CD14-positive monocyte (primary cell): ENCODE results near the gene ATXN3L. TPM values are rescaled to one million over a fixed set of nuclear protein-coding genes. Genes with fewer than 3 reads are reported as not detected.

Experiments
- DNase-seq, 3 donors: peaks; one replicate each; pipeline ENCODE4 v3.0.0-alpha.2; 2011 to 2022
- H2AFZ ChIP-seq: 2 replicates; pipeline ENCODE4 v1.6.0; 2012; ENCODE audit warnings: mild to moderate bottlenecking, low read depth, low read length, inconsistent platforms; ENCODE audit not compliant: insufficient read depth, poor library complexity, severe bottlenecking
- H3K27ac ChIP-seq, 2 donors: 1 replicate in 1 of 2; 2 replicates in 1 of 2; pipeline ENCODE4 v1.5.1; 2012 to 2013; ENCODE audit warnings: low read length in 2 of 2, control low read depth in 1 of 2, inconsistent platforms in 1 of 2, low read depth in 1 of 2, mild to moderate bottlenecking in 1 of 2
- H3K27me3 ChIP-seq, 2 donors: one replicate each; pipeline versions ENCODE4 v1.6.0 to v1.6.1; 2011 to 2013; ENCODE audit warnings: low read length in 2 of 2; ENCODE audit not compliant: control insufficient read depth in 2 of 2, insufficient read depth in 2 of 2
- H3K36me3 ChIP-seq, 2 donors: replicated peaks in 1 of 2; 1 replicate in 1 of 2; 2 replicates in 1 of 2; pipeline versions ENCODE4 v1.5.1 to v1.6.1; 2012 to 2013; ENCODE audit warnings: low read length in 2 of 2, control low read depth in 1 of 2, inconsistent platforms in 1 of 2, mild to moderate bottlenecking in 1 of 2; ENCODE audit not compliant: insufficient read depth in 2 of 2, control insufficient read depth in 1 of 2
- H3K4me1 ChIP-seq, 2 donors: 1 replicate in 1 of 2; 2 replicates in 1 of 2; pipeline versions ENCODE4 v1.5.1 to v1.6.1; 2012 to 2013; ENCODE audit warnings: low read length in 2 of 2, control low read depth in 1 of 2, inconsistent platforms in 1 of 2, mild to moderate bottlenecking in 1 of 2, moderate library complexity in 1 of 2; ENCODE audit not compliant: insufficient read depth in 2 of 2, control insufficient read depth in 1 of 2
- H3K4me2 ChIP-seq: replicated peaks from 2 replicates; pipeline ENCODE3; 2012; ENCODE audit warnings: low read length, moderate library complexity, mild to moderate bottlenecking; ENCODE audit not compliant: poor library complexity, severe bottlenecking; ENCODE audit errors: extremely low read depth
- H3K4me3 ChIP-seq, 3 experiments: fragments of 200-600 bp in 1 of 3; sonication (generic) in 1 of 3; replicated peaks in 1 of 3; 1 replicate in 2 of 3; 2 replicates in 1 of 3; pipeline ENCODE4 v1.5.1; 2011 to 2013; ENCODE audit warnings: low read length in 3 of 3, mild to moderate bottlenecking in 3 of 3, control low read depth in 2 of 3, low read depth in 2 of 3, inconsistent platforms in 1 of 3, moderate library complexity in 1 of 3
- H3K79me2 ChIP-seq: 2 replicates; pipeline ENCODE4 v1.6.0; 2012; ENCODE audit warnings: mild to moderate bottlenecking, control low read depth, inconsistent platforms, low read length, moderate library complexity; ENCODE audit not compliant: insufficient read depth
- H3K9ac ChIP-seq: 2 replicates; pipeline ENCODE4 v1.6.0; 2017; ENCODE audit warnings: low read length, mild to moderate bottlenecking; ENCODE audit not compliant: insufficient read depth, poor library complexity, severe bottlenecking
- H3K9me3 ChIP-seq, 2 donors: replicated peaks in 1 of 2; 1 replicate in 1 of 2; 2 replicates in 1 of 2; pipeline versions ENCODE4 v1.5.1 to v1.6.1; 2012 to 2013; ENCODE audit warnings: low read length in 2 of 2, control low read depth in 1 of 2; ENCODE audit not compliant: control insufficient read depth in 1 of 2, insufficient read depth in 1 of 2
- H4K20me1 ChIP-seq: 2 replicates; pipeline ENCODE4 v1.6.0; 2012; ENCODE audit warnings: mild to moderate bottlenecking, low read length, control low read depth, moderate library complexity; ENCODE audit not compliant: insufficient read depth
- H3K27ac Mint-ChIP-seq, 7 donors: one replicate each; pipeline ENCODE4 v1.8.0; 2020; ENCODE audit warnings: mild to moderate bottlenecking in 7 of 7, mixed read lengths in 7 of 7, moderate library complexity in 6 of 7, inconsistent platforms in 2 of 7
- H3K27me3 Mint-ChIP-seq, 3 donors: one replicate each; pipeline ENCODE4 v1.8.0; 2021 to 2022; ENCODE audit warnings: low read depth in 3 of 3, mild to moderate bottlenecking in 3 of 3, mixed read lengths in 3 of 3, moderate library complexity in 3 of 3, inconsistent platforms in 1 of 3
- H3K36me3 Mint-ChIP-seq, 2 donors: one replicate each; pipeline ENCODE4 v1.8.0; 2020; ENCODE audit warnings: mixed read lengths in 2 of 2, inconsistent platforms in 1 of 2, mild to moderate bottlenecking in 1 of 2
- H3K4me1 Mint-ChIP-seq: one replicate; pipeline ENCODE4 v1.8.0; 2020; ENCODE audit warnings: mild to moderate bottlenecking, mixed read lengths
- H3K4me3 Mint-ChIP-seq, 2 donors: one replicate each; pipeline ENCODE4 v1.8.0; 2020; ENCODE audit warnings: mild to moderate bottlenecking in 2 of 2, mixed read lengths in 2 of 2, moderate library complexity in 1 of 2
- H3K9me3 Mint-ChIP-seq, 7 donors: one replicate each; pipeline ENCODE4 v1.8.0; 2020 to 2022; ENCODE audit warnings: mixed read lengths in 7 of 7, mild to moderate bottlenecking in 6 of 7, moderate library complexity in 6 of 7, inconsistent platforms in 2 of 7
- CTCF ChIP-seq: fragments of 200-600 bp; IDR thresholded peaks from one replicate; pipeline ENCODE4 v1.8.0; 2022; ENCODE audit warnings: antibody characterized with exemption, mild to moderate bottlenecking
- WGBS: methylation state at CpG from one replicate; pipeline ENCODE4 v1.1.5; 2013; ENCODE audit warnings: missing lambda C conversion rate; ENCODE audit not compliant: insufficient coverage; 5-methylcytosine and 5-hydroxymethylcytosine counted together
- intact Hi-C, 2 donors: fragments of 100-400 bp; cut with micrococcal nuclease; formaldehyde crosslinking; loops; one replicate each; pipeline versions ENCODE4 v1.15.0 to v1.15.1; 2023
- polyA plus RNA-seq, 3 donors: library from polyadenylated mRNA; depleted of rRNA in 1 of 3; unstranded in 2 of 3; stranded (reverse) in 1 of 3; fragments of 300-500 nt in 2 of 3; fragments of >200 nt in 1 of 3; fragmentation: Illumina TruSeq in 2 of 3; gene quantifications; 1 replicate in 2 of 3; 2 replicates in 1 of 3; pipeline ENCODE4 v1.2.3, GENCODE V29; 2012 to 2021

ATXN3L gene
- polyA plus RNA-seq, 3 donors = not detected

GRCh38 chrX:13365161-13365560 is 45.3 kb upstream of the ATXN3L start:
- H3K4me1 Mint-ChIP-seq = no peaks in the 10 kb centered on the region
- Histone ChIP-seq H4K20me1 (no peaks in the 10 kb centered on the region), H3K9ac (no peak overlapping the region), H3K27ac (no peak overlapping the region), H3K4me1 (no peaks in the 10 kb centered on the region), H3K9me3 (no peaks in the 10 kb centered on the region), H2AFZ (no peak overlapping the region), H3K36me3 (no peaks in the 10 kb centered on the region), H3K4me3 (no peak overlapping the region), H3K79me2 (no peaks in the 10 kb centered on the region), H3K4me2 (no peak overlapping the region), H3K27me3 (peaks cover 0 to 22% of the 10 kb centered on the region in 2 donors)
- H3K36me3 Mint-ChIP-seq = no peaks in the 10 kb centered on the region
- intact Hi-C loops = no loop called here
- DNase-seq = no peak
- H3K9me3 Mint-ChIP-seq = peaks cover 0 to 3% (median 0%) of the 10 kb centered on the region in 7 donors
- no peak overlapping the region for H3K27ac Mint-ChIP-seq
- TF ChIP-seq CTCF = no peak
- no peak overlapping the region for H3K4me3 Mint-ChIP-seq
- peaks cover 0 to 29% (median 3%) of the 10 kb centered on the region in 3 donors for H3K27me3 Mint-ChIP-seq
- no CpG with 5 or more reads among the region's 5 CpGs for WGBS

- Histone ChIP-seq H3K36me3 (no peaks in the 10 kb centered on the region), H3K4me1 (no peaks in the 10 kb centered on the region), H3K27me3 (peaks cover 0 to 18% of the 10 kb centered on the region in 2 donors), H3K9ac (no peak overlapping the region), H3K9me3 (no peaks in the 10 kb centered on the region), H3K79me2 (no peaks in the 10 kb centered on the region), H3K27ac (no peak overlapping the region), H3K4me2 (no peak overlapping the region), H2AFZ (no peak overlapping the region), H3K4me3 (no peak overlapping the region), H4K20me1 (no peaks in the 10 kb centered on the region)
- intact Hi-C loops = no loop called here
- Mint-ChIP-seq H3K36me3 (no peaks in the 10 kb centered on the region), H3K4me1 (no peaks in the 10 kb centered on the region), H3K27ac (no peak overlapping the region), H3K4me3 (no peak overlapping the region), H3K27me3 (peaks cover 0 to 33% (median 3%) of the 10 kb centered on the region in 3 donors), H3K9me3 (peaks cover 0 to 3% (median 0%) of the 10 kb centered on the region in 7 donors)
- no peak for DNase-seq
- TF ChIP-seq CTCF = no peak
- WGBS = 100% methylated on average over 3 of the region's 4 CpGs
These were observed 44.5 kb upstream of the ATXN3L start for GRCh38 chrX:13364230-13364857.
